NCI-H1436 (cell line): ENCODE measurements around the gene BTBD16.
A peak's percentile ranks its signal among the peaks of the same experiment; 100 is the strongest.

Experiments
- DNase-seq: peaks from one replicate; lab custom pipeline; 2025; lab: John Stamatoyannopoulos, UW

The BTBD16 gene

GRCh38 chr10:122294511-122295450, 23.7 kb downstream of the BTBD16 start:
- no peak for DNase-seq

- no peak for DNase-seq
These were observed 24.3 kb downstream of the BTBD16 start for GRCh38 chr10:122295451-122295809.

- no peak for DNase-seq
These were observed 25.4 kb downstream of the BTBD16 start for GRCh38 chr10:122296363-122297120.

GRCh38 chr10:122297583-122297982, 26.5 kb downstream of the BTBD16 start:
- DNase-seq = no peak

- DNase-seq = no peak
These were observed 27.1 kb downstream of the BTBD16 start for GRCh38 chr10:122298206-122298597.

- DNase-seq = peak; percentile 85
These were observed 27.7 kb downstream of the BTBD16 start for GRCh38 chr10:122298598-122299301.

- no peak for DNase-seq
These were observed 28.5 kb downstream of the BTBD16 start for GRCh38 chr10:122299423-122300075.

- no peak for DNase-seq
These were observed 30.1 kb downstream of the BTBD16 start for GRCh38 chr10:122301055-122301810.

GRCh38 chr10:122301811-122302115, 30.7 kb downstream of the BTBD16 start:
- no peak for DNase-seq

GRCh38 chr10:122302315-122302714, 31.2 kb downstream of the BTBD16 start:
- DNase-seq = no peak

GRCh38 chr10:122303271-122304053, 32.4 kb downstream of the BTBD16 start:
- DNase-seq = no peak

- no peak for DNase-seq
These were observed 33.0 kb downstream of the BTBD16 start for GRCh38 chr10:122304054-122304579.

- DNase-seq = no peak
These were observed 35.2 kb downstream of the BTBD16 start for GRCh38 chr10:122306282-122306681.

GRCh38 chr10:122306744-122307143, 35.6 kb downstream of the BTBD16 start:
- DNase-seq = no peak

- no peak for DNase-seq
These were observed 36.7 kb downstream of the BTBD16 start for GRCh38 chr10:122307669-122308416.

- DNase-seq = no peak
These were observed 37.5 kb downstream of the BTBD16 start for GRCh38 chr10:122308417-122309141.

- no peak for DNase-seq
These were observed 39.4 kb downstream of the BTBD16 start for GRCh38 chr10:122310311-122311050.

GRCh38 chr10:122311051-122311410, 39.9 kb downstream of the BTBD16 start:
- DNase-seq = no peak
